Measurements from ENCODE around the gene ANKRD65. TPM values are rescaled to one million over a fixed set of nuclear protein-coding genes. Genes with fewer than 3 reads are reported as not detected.

Gene ANKRD65
- total RNA-seq, 1 experiment from 2014 or later, result not detected

DNA sequence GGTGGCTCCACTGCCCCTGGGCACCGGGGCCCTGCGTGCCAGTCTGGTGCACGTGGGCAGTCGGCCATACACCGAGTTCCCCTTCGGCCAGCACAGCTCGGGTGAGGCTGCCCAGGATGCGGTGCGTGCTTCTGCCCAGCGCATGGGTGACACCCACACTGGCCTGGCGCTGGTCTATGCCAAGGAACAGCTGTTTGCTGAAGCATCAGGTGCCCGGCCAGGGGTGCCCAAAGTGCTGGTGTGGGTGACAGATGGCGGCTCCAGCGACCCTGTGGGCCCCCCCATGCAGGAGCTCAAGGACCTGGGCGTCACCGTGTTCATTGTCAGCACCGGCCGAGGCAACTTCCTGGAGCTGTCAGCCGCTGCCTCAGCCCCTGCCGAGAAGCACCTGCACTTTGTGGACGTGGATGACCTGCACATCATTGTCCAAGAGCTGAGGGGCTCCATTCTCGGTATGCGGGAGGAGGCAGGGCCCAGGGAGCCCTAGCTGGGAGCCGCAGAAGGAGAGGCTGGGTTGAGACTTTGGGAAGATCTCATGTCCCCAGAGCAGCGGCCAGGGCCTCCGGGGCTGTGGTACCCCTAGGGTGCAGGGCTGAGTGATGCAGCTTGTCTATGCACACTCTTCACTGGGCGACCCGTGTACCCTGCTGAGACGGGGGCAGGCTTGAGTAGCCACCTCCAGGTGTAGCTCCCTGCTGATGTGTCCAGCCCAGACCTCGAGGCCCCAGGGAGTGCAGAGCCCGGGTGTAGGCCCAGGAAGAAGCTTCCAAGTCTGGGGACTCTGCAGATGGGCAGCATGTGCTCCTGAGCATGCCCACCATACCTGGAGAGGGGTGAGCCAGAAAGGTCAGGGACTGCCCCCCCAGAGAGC, 16.2 kb upstream of the ANKRD65 start:
- no peaks in the 10 kb centered on the region for H3K9me3 ChIP-seq (replicated peaks)
- no peak overlapping the region for H3K27ac ChIP-seq
- no peak for DNase-seq (ENCODE audit: low read depth in 1 of 2, low spot score in 2 of 2)
- no peaks in the 10 kb centered on the region for H3K36me3 ChIP-seq
- no peak overlapping the region for H3K4me3 ChIP-seq
- H3K27me3 ChIP-seq (replicated peaks), result peaks cover 3% of the 10 kb centered on the region
- peaks cover 7% of the 10 kb centered on the region for H3K4me1 ChIP-seq (replicated peaks)

DNA sequence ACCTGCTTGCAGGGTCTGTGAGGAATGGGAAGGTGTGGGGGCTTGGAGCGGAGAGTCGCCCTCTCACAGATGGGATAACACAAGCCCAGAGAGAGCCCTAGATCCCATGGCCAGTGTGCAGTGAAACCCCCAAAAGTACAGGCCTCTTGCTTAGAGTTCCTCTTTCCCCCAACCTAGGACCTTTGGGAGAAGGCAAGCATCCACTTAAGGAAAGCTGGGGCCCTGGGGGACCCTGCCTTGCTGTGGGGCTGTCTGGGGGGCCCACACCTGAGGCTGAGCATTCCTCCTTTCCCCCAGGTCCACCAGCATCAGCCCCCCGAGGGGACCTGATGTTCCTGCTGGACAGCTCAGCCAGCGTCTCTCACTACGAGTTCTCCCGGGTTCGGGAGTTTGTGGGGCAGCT, 15.6 kb upstream of the ANKRD65 start:
- H3K4me3 ChIP-seq, result no peak overlapping the region
- H3K27ac ChIP-seq, result no peak overlapping the region
- no peaks in the 10 kb centered on the region for H3K36me3 ChIP-seq
- peaks cover 7% of the 10 kb centered on the region for H3K4me1 ChIP-seq (replicated peaks)
- no peaks in the 10 kb centered on the region for H3K9me3 ChIP-seq (replicated peaks)
- H3K27me3 ChIP-seq (replicated peaks), result peaks cover 3% of the 10 kb centered on the region
- no peak for DNase-seq (ENCODE audit: low read depth in 1 of 2, low spot score in 2 of 2)

DNA sequence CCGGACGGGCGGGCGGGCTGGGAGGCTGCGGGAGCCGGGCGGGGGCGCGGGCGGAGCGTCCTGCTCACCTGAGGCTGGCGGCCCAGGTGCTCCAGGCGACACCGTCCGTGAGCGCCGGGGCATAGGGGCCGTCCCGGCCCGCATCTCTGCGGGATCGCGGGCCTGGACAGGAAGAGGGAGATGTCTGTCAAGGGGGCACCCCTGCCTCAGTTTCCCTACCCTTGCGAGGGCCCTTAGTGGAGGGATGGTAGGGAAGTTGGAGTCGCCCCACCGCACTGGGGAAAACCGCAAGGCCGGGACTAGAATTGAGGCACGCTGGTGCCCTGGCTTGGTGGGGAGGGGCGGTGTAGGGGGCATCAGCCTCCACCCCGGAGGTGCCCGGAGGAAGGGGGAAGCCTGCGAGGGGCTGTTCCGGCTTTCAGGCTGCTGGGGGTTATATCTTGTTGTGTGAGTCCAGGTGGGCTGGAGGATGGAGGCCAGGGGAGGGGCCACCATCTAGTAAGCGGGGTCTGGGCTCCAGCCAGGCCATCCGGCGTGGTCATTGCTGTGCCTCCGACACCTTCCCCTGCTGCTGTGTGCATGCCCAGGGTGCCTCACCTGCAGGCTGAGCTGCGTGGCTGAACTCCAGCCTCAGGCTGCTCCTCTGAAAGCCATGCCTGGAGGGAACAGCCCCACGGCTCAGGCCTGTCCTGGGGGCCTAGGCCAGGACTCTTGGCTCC, 15.0 kb upstream of the ANKRD65 start:
- peaks cover 3% of the 10 kb centered on the region for H3K27me3 ChIP-seq (replicated peaks)
- no peaks in the 10 kb centered on the region for H3K36me3 ChIP-seq
- no peak overlapping the region for H3K27ac ChIP-seq
- H3K9me3 ChIP-seq (replicated peaks), result no peaks in the 10 kb centered on the region
- no peak for DNase-seq (ENCODE audit: low read depth in 1 of 2, low spot score in 2 of 2)
- H3K4me3 ChIP-seq, result no peak overlapping the region
- H3K4me1 ChIP-seq (replicated peaks), result peaks cover 6% of the 10 kb centered on the region

DNA sequence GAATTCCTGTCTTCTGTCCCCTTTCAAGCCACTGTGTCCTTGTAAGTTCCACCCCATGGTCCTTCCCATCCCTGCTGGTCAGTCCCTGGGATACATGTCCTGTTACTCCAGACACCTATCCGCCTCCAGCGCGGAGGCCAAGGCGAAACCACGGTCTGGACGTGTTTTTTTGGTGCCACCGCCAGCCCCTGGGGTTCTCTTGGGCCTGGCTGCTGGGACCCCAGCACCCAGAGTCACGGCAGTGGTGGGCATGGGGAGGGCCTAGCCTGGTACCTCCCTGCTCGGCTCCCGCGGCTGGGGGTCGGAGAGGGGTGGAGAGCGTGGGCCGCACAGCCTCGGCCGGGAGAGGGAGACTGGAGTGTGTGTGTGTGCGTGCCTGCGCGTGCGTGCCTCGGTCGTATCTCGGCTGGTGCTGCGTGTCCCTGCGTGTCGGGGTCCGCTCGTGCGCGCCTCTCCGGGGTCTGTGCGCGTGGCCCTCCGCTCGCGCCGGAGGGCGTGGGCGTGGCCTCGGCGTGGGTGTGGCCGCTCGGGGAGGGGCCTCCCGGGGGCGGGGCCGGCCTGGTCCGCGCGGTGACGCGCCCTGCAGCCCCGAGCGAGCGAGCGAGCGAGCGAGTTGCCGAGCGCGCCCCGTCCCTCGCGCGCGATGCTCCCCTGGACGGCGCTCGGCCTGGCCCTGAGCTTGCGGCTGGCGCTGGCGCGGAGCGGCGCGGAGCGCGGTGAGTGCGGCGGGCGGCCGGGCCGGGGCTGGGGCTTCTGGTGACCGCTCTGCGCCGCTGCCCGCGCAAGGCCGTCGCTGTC, 14.2 kb upstream of the ANKRD65 start, which contains the start of gene VWA1:
VWA1 (plus strand) TSS at position 585 of the 798 bp plus-strand sequence; CDS start at position 644, 59 bp downstream.
- H3K36me3 ChIP-seq, result no peaks in the 10 kb centered on the region
- peak in 1 of 2 experiments; percentile 47 for DNase-seq (ENCODE audit: low read depth in 1 of 2, low spot score in 2 of 2)
- no peaks in the 10 kb centered on the region for H3K9me3 ChIP-seq (replicated peaks)
- peaks cover 3% of the 10 kb centered on the region for H3K27me3 ChIP-seq (replicated peaks)
- H3K4me3 ChIP-seq, result no peak within 1 kb of the TSS
- peaks cover 4% of the 10 kb centered on the region for H3K4me1 ChIP-seq (replicated peaks)
- H3K27ac ChIP-seq, result no peak within 1 kb of the TSS

DNA sequence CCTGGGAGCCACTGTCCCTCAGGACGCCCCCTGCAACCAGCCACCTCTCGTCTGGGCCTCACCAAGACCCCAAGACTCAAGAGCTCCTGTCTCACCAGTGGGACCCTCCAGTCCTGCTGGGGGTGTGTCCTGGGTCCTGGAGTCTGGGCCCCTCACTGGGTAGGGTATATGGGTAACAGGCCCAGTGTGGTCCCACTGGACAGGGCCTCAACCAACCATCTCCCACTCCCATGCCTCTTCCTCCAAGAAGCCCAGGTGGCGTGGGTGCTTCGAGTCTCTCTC, 13.7 kb upstream of the ANKRD65 start:
- Histone ChIP-seq H3K36me3 (no peaks in the 10 kb centered on the region), H3K4me1 (replicated peaks) (peaks cover 4% of the 10 kb centered on the region), H3K27me3 (replicated peaks) (peaks cover 3% of the 10 kb centered on the region), H3K4me3 (no peak overlapping the region), H3K27ac (no peak overlapping the region), H3K9me3 (replicated peaks) (no peaks in the 10 kb centered on the region)
- DNase-seq (ENCODE audit: low read depth in 1 of 2, low spot score in 2 of 2), result no peak

DNA sequence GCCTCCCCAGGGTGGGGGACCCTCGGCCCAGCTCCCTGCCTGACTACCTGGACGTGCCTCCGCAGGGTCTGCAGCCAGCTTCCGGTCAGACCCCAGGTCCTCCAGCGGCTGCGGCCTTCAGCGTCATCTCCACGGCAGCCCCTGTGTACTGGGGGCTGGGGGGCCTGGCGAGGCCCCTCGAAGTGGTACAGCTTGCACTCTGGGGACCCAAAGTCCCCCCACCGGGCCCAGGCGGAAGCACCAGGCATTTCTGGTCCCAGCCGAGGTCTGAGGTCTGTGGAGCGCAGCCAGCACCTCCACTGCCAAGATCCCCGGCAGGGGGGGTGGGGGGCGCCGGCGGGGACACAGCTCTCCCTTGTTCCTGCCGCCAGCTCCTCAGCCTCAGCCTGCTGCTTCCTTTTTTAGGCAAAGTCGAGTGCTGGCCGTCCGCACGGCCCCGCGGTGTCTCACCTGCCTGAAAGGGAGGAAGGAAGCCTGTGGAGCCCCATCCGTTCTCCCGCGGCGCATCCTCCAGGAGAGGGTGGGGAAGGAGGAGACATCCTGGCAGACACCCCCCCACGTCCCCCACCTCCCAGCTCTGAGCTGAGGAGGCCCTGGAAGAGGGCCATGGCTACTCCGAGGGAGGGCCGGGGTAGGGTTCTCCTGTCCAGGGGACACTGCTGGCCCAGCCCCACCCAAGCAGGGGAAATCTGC, 13.2 kb upstream of the ANKRD65 start:
- Histone ChIP-seq H3K36me3 (no peaks in the 10 kb centered on the region), H3K27me3 (replicated peaks) (peaks cover 3% of the 10 kb centered on the region), H3K9me3 (replicated peaks) (no peaks in the 10 kb centered on the region), H3K4me1 (replicated peaks) (peaks cover 7% of the 10 kb centered on the region), H3K4me3 (no peak overlapping the region), H3K27ac (no peak overlapping the region)
- DNase-seq (ENCODE audit: low read depth in 1 of 2, low spot score in 2 of 2), result peak in 1 of 2 experiments; percentile 44

DNA sequence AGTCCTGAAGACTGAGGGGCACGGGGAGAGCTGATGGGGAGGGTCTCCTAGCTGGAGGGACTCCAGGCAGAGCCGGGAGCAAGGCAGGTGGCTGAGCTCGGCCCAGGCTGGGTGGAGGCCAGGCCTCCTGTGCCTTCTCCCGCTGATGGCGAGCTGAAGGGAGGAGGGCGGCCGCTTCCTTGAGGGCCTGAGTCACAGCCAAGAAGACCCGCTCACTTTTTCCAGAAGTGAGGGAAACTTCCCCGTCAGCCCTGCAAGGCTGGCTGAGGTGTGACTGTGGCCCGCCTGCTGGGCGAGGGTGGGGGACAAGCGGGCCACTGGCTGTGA, 12.7 kb upstream of the ANKRD65 start:
- DNase-seq (ENCODE audit: low read depth in 1 of 2, low spot score in 2 of 2), result no peak

DNA sequence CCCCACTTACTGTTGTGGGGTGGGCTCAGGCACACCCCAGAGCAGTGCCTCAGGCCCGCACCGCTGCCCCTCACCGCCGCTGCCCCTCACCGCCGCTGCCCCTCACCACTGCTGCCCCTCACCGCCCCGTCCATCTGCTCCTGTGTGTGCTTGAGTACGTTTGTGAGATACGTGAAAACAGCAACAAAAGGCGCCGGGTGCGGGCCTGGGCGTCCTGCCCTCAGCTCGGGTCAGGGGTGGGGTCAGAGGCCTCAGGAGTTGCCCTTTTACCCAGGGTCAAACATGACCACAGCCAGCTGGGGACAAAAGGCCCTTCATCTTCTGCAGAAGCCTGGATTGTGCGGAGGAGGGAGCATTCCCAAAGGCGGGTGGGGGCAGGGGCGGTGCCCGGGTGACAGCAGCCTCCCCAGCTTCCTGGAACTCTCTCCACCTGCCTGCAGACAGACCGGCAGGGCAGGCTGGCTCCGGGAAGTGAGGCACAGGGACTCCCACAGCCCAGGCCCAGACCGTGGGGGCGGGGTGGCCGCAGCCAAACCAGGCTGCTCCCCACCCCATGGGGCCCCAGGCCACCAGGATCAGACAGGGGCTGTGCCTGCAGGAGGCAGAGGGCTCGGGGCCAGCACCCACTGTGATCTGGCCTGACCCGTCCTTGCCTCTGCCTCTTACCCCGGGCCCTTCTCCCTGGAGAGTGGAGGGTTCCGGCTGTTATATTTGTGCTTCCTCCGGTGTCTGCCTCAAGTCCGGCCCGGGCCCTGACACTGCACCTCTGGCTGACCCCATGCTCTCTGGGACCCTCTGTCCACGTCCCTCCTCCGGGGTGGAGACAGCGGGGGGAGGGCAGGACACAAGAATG, 12.1 kb upstream of the ANKRD65 start:
- Histone ChIP-seq H3K9me3 (replicated peaks) (no peaks in the 10 kb centered on the region), H3K27ac (no peak overlapping the region), H3K4me3 (no peak overlapping the region), H3K27me3 (replicated peaks) (peaks cover 3% of the 10 kb centered on the region), H3K4me1 (replicated peaks) (peaks cover 7% of the 10 kb centered on the region), H3K36me3 (no peaks in the 10 kb centered on the region)
- DNase-seq (ENCODE audit: low read depth in 1 of 2, low spot score in 2 of 2), result peak in 1 of 2 experiments; percentile 42

More for the DNA sequence above, 12.7 kb upstream of the ANKRD65 start:
- no peak overlapping the region for H3K4me3 ChIP-seq
- H3K9me3 ChIP-seq (replicated peaks), result no peaks in the 10 kb centered on the region
- peaks cover 7% of the 10 kb centered on the region for H3K4me1 ChIP-seq (replicated peaks)
- H3K27ac ChIP-seq, result no peak overlapping the region
- H3K27me3 ChIP-seq (replicated peaks), result peaks cover 3% of the 10 kb centered on the region
- H3K36me3 ChIP-seq, result no peaks in the 10 kb centered on the region

DNA sequence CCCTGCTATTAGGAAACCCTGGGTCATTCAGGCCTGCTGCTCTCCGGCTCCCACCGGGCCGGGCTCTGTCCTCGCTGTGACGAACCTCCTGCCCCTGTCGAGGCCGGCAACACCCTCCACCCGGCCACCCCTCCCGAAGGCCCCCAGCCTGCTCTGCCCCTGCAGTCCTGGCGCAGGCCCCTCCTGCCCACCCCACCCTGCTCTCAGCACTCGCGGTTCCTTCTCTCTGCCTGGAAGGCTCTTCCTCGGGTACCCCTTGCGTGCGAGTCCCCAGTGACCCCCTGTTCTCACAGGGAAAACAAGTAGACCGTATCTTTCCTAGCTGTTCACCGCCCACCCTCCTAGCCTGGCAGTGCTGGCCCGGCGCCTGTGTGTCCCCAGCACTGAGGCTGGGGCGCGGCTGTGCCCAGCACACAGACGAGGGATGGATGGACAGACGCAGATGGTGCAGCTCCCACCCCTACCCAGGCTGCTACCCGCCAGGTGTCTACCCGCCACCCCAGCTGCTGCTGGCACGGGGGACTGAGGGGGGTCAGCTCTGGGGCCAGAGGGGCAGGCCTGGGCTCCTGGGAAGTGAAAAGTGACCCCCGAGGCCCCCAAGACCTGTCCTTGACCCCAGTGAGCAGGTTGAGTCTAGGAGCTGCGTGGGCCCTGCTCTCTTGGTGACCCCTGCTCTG, 11.3 kb upstream of the ANKRD65 start:
- DNase-seq (ENCODE audit: low read depth in 1 of 2, low spot score in 2 of 2), result peak in 1 of 2 experiments; percentile 44
- H3K9me3 ChIP-seq (replicated peaks), result no peaks in the 10 kb centered on the region
- peaks cover 7% of the 10 kb centered on the region for H3K4me1 ChIP-seq (replicated peaks)
- no peak overlapping the region for H3K4me3 ChIP-seq
- peaks cover 3% of the 10 kb centered on the region for H3K27me3 ChIP-seq (replicated peaks)
- no peaks in the 10 kb centered on the region for H3K36me3 ChIP-seq
- H3K27ac ChIP-seq, result no peak overlapping the region

DNA sequence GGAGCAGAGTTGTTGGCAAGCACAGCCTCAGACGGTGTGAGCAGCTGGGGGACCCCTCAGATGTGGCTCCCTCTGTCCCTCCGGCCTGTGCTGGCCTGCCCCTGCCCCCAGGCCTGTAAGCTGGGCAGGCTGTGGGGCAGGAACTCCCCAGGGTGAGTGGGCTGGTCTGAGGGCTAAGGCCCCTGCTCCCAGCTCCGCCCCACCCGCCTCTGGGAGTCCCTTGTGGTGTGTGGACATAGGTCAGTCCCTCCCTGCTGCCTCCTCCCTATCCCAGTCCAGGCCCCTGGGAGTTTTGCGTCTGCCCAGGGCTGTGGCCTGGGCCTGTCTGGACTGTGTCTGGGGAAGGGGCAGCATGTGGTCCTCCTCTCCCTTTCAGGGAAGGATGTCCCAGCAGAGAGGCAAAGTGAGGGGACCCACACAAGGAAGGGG, 10.8 kb upstream of the ANKRD65 start:
- H3K27ac ChIP-seq, result no peak overlapping the region
- peaks cover 7% of the 10 kb centered on the region for H3K4me1 ChIP-seq (replicated peaks)
- H3K4me3 ChIP-seq, result no peak overlapping the region
- DNase-seq (ENCODE audit: low read depth in 1 of 2, low spot score in 2 of 2), result no peak
- H3K9me3 ChIP-seq (replicated peaks), result no peaks in the 10 kb centered on the region
- H3K27me3 ChIP-seq (replicated peaks), result peaks cover 3% of the 10 kb centered on the region; the same call in 1 of the 2 replicates
- H3K36me3 ChIP-seq, result no peaks in the 10 kb centered on the region

DNA sequence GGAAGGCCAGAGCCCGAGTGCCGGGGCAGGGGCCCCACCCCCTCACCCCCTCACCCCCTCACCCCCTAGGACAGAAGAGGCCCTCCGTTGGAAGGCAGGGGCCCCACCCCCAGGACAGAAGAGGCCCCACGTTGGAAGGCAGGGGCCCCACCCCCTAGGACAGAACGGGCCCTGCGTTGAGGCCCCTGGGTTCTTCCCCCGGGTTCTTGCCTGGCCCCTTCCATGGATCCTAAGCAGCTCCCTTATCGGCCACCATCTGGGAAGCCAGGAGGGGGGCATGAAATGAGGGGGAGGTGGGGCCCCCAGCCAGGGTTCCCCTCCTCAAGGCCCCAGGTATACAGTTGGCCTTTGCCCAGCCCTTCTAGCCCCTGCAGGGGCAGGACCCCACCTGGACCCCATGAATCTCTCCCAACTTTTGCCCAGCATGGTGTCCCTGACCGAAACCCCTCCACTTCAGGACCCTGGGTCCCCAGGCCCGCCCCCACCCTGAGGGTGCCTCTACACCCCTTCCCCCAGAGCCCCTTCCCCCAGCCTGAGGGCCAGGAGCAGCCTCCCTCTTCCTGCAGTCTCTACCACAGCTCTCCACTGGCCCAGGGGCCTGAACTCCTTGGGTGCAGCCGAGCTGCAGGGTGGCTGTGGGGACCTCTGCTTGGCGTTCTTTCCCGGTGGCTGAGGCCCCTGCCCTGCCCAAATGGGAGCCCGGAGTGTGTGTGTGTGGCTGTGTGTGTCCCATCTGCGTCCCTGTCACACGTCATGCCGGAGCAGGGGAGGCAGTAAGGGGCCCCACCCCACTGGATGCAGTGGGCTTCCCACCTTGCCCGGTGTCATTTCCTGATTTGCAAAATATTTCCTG, 10.1 kb upstream of the ANKRD65 start:
- Histone ChIP-seq H3K27ac (no peak overlapping the region), H3K36me3 (no peaks in the 10 kb centered on the region), H3K27me3 (replicated peaks) (no peaks in the 10 kb centered on the region; the same call in 1 of the 2 replicates), H3K4me3 (no peak overlapping the region), H3K9me3 (replicated peaks) (no peaks in the 10 kb centered on the region), H3K4me1 (replicated peaks) (peaks cover 7% of the 10 kb centered on the region)
- no peak for DNase-seq (ENCODE audit: low read depth in 1 of 2, low spot score in 2 of 2)
